LNCAP (cell line): ENCODE results near the gene LRRC3.

ENCODE experiments used
- CTCF ChIP-seq: fragments of 450-650 bp; IDR thresholded peaks from 2 replicates; pipeline ENCODE4 v1.5.1; 2017; ENCODE audit warnings: mild to moderate bottlenecking

The LRRC3 gene

DNA sequence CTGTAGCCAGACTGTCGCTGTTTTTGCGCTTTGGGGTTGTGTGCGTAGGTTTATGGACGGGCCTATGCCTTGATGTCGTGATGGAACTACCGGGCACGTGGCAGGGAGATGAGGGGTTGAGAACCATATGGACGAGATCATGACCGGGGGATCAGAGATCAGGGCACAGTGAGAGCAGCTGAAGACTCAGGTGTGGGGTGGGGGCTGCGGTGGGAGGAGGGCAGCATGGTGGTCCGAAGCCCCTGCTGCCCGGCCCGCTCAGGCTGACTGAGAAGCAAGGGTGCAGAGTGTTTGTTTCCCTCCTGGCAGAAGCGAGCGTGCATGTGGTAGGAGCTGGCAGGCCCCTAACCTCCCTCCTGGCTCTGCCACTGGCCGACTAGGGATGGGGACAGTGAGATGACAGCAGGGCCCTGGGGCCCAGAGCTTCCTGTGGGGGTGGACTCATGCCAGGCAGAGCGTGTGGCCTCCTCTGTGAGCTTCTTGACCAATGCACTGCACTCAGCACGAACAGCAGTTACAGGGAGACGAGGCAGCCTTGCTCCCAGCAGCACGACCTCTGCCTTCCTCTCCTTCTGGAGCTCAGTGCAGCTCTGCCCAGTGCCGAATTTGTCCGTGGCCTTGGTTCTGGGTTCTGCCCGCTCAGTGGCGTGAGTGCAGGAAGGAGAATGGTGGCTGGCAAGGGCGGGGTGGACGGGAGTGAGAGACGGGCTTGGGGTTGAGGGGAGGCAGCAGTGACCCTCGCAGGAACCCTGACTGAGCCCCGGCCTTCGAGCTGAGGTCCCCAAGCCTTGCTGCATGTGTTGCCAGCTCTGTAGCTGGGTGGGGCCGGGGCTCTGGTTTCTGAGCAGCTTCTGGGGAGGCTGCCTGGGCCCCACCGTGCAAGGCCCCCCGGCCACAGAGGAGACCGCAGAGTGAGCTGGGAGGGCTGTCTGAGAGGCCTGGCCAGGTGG is 22.2 kb upstream of the LRRC3 start:
- TF ChIP-seq CTCF = no peak

DNA sequence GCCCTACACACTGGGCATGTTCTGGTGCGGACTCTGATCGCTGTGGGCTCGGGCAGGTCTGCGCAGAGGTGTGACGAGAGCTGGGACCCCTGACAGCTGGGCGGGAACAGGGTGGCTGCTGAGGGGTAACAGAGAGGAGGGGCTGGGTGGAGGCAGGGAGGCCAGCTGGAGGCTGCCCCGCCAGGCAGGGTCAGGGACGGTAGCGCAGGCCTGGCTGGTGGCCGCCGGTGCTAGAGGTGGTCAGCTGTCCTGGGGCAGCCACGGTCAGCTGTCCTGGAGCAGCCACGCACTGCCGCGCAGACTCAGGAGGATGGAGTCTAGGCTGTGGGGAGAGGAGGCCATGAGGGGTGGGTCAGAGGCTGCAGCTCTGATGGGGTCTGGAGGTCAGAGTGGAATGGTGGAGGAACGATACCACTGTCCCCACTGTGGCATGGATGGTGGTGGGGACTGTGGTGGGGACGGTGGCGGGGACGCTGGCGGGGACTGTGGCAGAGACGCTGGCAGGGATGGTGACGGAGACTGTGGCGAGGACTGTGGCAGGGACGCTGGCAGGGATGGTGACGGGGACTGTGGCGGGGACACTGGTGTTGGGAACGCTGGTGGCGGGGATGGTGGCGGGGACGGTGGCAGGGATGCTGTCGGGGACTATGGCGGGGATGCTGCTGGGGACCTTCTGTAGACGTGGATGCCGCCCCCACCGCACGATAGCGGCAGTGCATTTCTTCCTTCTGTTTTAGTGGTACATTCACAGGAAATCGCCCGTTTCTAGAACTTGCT is 21.3 kb upstream of the LRRC3 start:
- TF ChIP-seq CTCF = no peak

DNA sequence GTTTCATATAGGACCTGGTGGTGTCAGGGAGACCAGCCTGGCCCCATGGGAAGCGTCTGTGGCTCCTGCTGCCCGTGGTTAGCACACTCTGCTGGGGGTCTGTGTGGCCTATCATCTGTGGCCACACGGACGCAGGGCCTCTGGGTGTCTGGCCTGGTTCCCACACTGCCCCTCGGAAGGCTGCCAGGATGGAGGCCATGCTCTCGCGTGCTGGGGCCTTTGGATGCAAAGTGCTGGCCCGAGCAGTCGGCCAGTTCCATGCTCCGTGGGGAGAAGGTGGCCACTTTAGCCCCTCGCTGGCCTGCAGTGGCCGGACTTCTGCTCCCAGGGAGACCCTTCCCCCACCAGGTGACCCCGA is 20.8 kb upstream of the LRRC3 start:
- TF ChIP-seq CTCF = no peak

GRCh38 chr21:44434936-44435635 is 20.2 kb upstream of the LRRC3 start:
- TF ChIP-seq CTCF = no peak

DNA sequence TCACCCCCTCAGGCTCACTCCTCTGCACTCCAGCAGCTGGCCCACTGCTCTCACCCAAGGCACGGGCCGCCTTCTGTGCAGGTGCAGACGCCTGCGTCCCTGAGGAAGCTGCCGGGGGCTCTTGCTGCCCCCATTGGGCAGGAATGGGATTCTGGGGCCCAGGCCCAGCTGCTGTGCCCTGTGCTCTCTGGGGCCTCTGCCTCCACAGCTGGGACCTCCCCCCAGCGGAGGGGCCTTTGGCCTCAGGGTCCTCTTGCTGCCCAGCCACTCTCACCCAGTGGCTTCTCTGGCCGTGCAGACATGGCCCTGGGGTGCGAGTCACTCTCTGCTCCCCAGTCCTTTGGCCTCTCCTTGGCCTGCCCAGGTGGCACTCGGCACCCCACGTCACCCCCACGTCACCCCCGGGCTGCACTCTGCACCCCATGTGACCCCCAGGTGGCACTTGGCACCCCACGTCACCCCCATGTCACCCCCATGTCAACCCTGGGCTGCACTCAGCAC is 19.1 kb upstream of the LRRC3 start:
- no peak for TF ChIP-seq CTCF

GRCh38 chr21:44436958-44437357 is 18.4 kb upstream of the LRRC3 start:
- TF ChIP-seq CTCF = no peak

DNA sequence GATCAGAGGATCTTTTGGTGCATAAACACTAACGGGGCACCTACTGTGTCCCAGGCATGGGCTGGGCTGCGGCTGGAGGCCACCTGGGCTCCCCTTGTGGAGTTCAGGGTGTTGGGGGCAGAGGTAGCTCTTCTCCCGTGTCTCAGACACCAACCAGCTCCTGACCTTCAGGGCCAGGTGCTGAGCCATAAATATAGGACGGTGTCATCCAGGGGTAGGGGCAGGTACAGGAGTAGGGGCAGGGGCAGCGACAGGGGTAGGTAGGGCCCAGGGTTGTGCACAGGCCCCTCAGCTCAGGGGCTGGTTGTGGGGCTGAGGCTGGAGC is 18.0 kb upstream of the LRRC3 start:
- TF ChIP-seq CTCF = no peak
